ENCODE data around the gene SEMA5A.

Gene SEMA5A, protein sequence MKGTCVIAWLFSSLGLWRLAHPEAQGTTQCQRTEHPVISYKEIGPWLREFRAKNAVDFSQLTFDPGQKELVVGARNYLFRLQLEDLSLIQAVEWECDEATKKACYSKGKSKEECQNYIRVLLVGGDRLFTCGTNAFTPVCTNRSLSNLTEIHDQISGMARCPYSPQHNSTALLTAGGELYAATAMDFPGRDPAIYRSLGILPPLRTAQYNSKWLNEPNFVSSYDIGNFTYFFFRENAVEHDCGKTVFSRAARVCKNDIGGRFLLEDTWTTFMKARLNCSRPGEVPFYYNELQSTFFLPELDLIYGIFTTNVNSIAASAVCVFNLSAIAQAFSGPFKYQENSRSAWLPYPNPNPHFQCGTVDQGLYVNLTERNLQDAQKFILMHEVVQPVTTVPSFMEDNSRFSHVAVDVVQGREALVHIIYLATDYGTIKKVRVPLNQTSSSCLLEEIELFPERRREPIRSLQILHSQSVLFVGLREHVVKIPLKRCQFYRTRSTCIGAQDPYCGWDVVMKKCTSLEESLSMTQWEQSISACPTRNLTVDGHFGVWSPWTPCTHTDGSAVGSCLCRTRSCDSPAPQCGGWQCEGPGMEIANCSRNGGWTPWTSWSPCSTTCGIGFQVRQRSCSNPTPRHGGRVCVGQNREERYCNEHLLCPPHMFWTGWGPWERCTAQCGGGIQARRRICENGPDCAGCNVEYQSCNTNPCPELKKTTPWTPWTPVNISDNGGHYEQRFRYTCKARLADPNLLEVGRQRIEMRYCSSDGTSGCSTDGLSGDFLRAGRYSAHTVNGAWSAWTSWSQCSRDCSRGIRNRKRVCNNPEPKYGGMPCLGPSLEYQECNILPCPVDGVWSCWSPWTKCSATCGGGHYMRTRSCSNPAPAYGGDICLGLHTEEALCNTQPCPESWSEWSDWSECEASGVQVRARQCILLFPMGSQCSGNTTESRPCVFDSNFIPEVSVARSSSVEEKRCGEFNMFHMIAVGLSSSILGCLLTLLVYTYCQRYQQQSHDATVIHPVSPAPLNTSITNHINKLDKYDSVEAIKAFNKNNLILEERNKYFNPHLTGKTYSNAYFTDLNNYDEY

DNA sequence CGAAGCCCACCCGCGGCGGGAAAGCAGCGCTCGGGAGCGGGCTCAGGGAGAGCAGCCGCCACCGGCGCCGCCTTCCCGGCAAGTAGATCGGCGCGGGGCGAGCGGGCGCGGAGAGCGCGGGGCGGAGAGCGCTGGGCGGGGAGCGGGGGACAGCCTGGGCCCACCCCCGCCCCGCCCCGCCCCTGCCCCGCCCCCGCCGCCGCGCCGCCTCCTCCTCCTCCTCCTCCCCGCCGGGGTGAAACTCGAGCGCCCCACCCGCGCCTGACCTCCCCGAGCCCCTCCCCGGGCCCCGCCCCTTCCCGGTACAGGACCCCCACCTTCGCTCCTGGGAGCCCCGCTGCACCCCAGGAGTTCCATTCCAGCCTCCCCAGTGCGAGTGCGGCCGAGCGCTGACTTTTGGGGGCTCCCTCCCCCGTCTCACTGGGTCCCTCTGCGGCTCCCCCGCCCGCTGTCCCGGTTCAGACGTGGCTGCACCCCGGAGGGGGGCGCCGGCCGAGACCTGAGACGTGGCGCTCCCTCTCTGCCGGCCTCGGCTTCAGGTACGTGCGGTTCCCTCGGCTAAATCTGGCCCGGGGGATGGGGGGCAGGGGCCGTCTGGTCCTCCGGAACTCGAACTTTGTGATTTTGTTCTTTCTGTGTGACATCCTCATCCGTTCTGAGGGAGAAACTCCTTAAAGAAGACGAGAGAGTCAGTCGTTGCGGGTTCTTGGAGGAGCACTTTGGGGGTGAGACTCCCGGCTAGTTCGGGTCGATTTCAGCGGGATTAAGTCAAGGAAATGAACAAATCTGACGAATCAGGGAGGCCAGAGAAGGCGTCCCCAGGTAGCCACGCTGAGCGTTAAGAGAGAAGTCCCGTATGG lies at the start of gene SEMA5A:
Gene SEMA5A (minus strand): TSS at position 84 of the 860 bp plus-strand sequence. CDS start 166,129 bp downstream, outside the sequence.
- no peak within 1 kb of the TSS for H3K4me3 ChIP-seq (ENCODE audit: low read depth in 1 of 2, low read length in 1 of 2)
- H3K9me3 ChIP-seq: no peaks in the 10 kb centered on the region
- peaks cover 84% of the 10 kb centered on the region for H3K27me3 ChIP-seq
- no peaks in the 10 kb centered on the region for H3K4me1 ChIP-seq (ENCODE audit: control insufficient read depth in 1 of 2, insufficient read depth in 1 of 2, low read depth in 1 of 2, low read length in 1 of 2)
- H3K27ac ChIP-seq: no peak within 1 kb of the TSS
- H3K36me3 ChIP-seq: no peaks in the 10 kb centered on the region
- TF ChIP-seq, protein P1, sequence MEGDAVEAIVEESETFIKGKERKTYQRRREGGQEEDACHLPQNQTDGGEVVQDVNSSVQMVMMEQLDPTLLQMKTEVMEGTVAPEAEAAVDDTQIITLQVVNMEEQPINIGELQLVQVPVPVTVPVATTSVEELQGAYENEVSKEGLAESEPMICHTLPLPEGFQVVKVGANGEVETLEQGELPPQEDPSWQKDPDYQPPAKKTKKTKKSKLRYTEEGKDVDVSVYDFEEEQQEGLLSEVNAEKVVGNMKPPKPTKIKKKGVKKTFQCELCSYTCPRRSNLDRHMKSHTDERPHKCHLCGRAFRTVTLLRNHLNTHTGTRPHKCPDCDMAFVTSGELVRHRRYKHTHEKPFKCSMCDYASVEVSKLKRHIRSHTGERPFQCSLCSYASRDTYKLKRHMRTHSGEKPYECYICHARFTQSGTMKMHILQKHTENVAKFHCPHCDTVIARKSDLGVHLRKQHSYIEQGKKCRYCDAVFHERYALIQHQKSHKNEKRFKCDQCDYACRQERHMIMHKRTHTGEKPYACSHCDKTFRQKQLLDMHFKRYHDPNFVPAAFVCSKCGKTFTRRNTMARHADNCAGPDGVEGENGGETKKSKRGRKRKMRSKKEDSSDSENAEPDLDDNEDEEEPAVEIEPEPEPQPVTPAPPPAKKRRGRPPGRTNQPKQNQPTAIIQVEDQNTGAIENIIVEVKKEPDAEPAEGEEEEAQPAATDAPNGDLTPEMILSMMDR (IDR thresholded peaks at IDR 0.05): no peak

DNA sequence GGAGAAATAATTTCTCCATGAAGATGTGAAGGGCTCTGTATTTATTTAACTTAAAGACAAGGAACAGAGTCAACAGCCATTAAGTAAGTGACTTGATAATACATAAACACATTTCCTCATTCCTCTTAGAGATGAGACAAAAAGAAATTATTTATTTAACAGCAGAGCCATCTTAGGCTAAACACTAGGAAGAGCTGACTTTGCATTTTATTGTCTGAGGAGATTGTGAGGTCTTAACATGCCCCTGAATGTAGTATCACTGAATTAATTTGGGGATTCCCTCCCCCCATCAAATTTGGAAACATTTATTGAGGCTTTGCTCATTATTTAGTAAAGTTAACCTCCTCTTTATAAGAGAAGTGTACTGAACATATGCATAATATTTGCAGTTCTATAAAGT lies 49.0 kb upstream of the SEMA5A start:
- Histone ChIP-seq H3K4me1 (ENCODE audit: control insufficient read depth in 1 of 2, insufficient read depth in 1 of 2, low read depth in 1 of 2, low read length in 1 of 2) (no peaks in the 10 kb centered on the region), H3K27ac (no peak overlapping the region), H3K27me3 (no peaks in the 10 kb centered on the region), H3K4me3 (ENCODE audit: low read depth in 1 of 2, low read length in 1 of 2) (no peak overlapping the region), H3K9me3 (no peaks in the 10 kb centered on the region), H3K36me3 (no peaks in the 10 kb centered on the region)
- TF ChIP-seq, protein P1 (IDR thresholded peaks at IDR 0.05): no peak

DNA sequence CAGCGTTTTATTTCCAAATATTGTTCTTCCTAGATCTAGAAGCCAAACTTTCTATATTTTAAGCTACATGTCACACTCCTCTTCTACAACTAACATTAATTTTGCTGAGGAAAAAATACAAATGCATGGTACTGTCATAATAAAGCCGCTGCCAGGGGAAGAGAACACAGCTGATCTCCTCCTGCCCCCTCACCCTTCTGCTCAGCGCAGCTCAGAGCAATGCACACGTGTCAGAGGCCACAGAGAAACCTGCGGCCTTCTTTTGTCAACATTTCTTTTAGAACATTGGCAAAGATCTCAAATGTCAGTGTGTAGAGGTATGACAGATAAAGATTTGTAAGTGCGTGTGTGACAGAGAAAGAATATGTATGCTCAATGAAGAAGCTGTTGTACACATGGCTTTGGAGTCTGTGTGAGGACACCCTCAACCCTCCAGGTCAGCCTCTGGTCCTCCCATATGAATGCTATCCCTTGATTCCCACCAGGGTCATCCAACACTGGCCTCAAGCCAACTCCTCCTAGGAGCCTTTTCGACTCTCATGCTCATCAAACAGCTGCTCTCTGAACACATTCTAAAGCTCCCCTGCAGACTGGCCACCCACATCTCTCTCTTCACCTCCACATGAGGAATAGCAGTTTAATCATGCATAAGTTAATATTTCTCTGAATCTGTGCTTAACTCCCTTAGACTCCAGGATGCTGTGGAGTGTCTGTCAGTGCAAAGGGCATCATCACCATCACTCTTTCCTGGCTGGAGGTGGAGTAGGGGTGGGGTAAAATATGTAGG lies 43.4 kb upstream of the SEMA5A start:
- no peaks in the 10 kb centered on the region for H3K27me3 ChIP-seq
- TF ChIP-seq, protein P1 (IDR thresholded peaks at IDR 0.05): no peak
- no peak overlapping the region for H3K4me3 ChIP-seq (ENCODE audit: low read depth in 1 of 2, low read length in 1 of 2)
- H3K36me3 ChIP-seq: no peaks in the 10 kb centered on the region
- no peak overlapping the region for H3K27ac ChIP-seq
- no peaks in the 10 kb centered on the region for H3K9me3 ChIP-seq
- no peaks in the 10 kb centered on the region for H3K4me1 ChIP-seq (ENCODE audit: control insufficient read depth in 1 of 2, insufficient read depth in 1 of 2, low read depth in 1 of 2, low read length in 1 of 2)

DNA sequence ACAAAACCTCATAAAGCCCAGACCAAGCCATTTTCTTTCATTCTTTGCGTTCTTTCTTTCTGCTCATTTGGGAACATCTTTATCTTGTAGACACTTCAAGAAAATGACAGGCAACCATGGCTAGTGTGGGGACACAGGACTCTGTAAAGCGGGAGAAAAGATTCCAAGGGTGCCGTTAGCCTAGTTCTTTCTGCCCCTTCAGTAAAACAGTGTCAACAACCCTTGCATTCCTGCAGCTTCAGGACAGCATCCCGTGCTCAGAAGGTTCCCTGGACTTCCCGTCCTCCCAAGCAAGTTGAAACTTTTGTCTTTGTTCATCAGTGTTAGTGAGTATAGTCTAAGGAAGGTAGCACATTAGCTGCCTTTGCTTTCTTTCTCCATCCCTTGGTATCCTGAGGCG lies 42.4 kb upstream of the SEMA5A start:
- no peaks in the 10 kb centered on the region for H3K36me3 ChIP-seq
- H3K4me3 ChIP-seq (ENCODE audit: low read depth in 1 of 2, low read length in 1 of 2): no peak overlapping the region
- H3K27ac ChIP-seq: no peak overlapping the region
- TF ChIP-seq, protein P1 (IDR thresholded peaks at IDR 0.05): no peak
- no peaks in the 10 kb centered on the region for H3K4me1 ChIP-seq (ENCODE audit: control insufficient read depth in 1 of 2, insufficient read depth in 1 of 2, low read depth in 1 of 2, low read length in 1 of 2)
- H3K9me3 ChIP-seq: no peaks in the 10 kb centered on the region
- no peaks in the 10 kb centered on the region for H3K27me3 ChIP-seq

Data from neutrophil (primary cell).